HepG2 (cell line): ENCODE measurements around the gene CFL1.

ENCODE experiments used
- CTCF ChIP-seq: sonication (generic); formaldehyde crosslinking; IDR thresholded peaks from 2 replicates; pipeline ENCODE4 v1.5.0; 2020; ENCODE audit warnings: mild to moderate bottlenecking, missing genetic modification reagents, moderate library complexity
- NR2C2 ChIP-seq: sonication (generic); formaldehyde crosslinking; IDR thresholded peaks from 2 replicates; pipeline ENCODE4 v1.4.0; 2020; ENCODE audit warnings: missing genetic modification reagents, mild to moderate bottlenecking, moderate library complexity, borderline replicate concordance
- TEAD3 ChIP-seq: optimal IDR thresholded peaks from 2 replicates; pipeline ENCODE3; 2016; ENCODE audit warnings: borderline replicate concordance

GRCh38 chr11:65857500-65857852, 504 bp downstream of the CFL1 start:
- TF ChIP-seq TEAD3 (CRISPR knock-in tag) (no peak), CTCF (CRISPR knock-in tag) (no peak), NR2C2 (CRISPR knock-in tag) (no peak)
